Natural killer cell (primary cell): ENCODE results near the gene MAPK7. TPM values are rescaled to one million over a fixed set of nuclear protein-coding genes. Genes with fewer than 3 reads are reported as not detected.

Source experiments
- ATAC-seq, 3 donors: fragments of 150-1000 bp in 2 of 3; fragments of 200-7000 bp in 1 of 3; cut with Tn5 transposase; 1 replicate in 1 of 3; 2 replicates in 2 of 3; pipeline ENCODE4 v1.10.0; 2021; ENCODE audit warnings: mild to moderate bottlenecking in 2 of 3, moderate library complexity in 2 of 3
- DNase-seq, 2 donors: peaks; one replicate each; pipeline versions ENCODE4 v3.0.0 to v3.0.0-alpha.2; 2013 to 2021; ENCODE audit warnings: mixed read lengths in 1 of 2
- H3K27ac ChIP-seq: one replicate; pipeline ENCODE4 v1.5.1; 2013; ENCODE audit warnings: mild to moderate bottlenecking, low read length
- H3K27me3 ChIP-seq: one replicate; pipeline ENCODE4 v1.6.1; 2013; ENCODE audit warnings: low read length; ENCODE audit not compliant: control insufficient read depth, insufficient read depth
- H3K36me3 ChIP-seq: one replicate; pipeline ENCODE4 v1.6.1; 2013; ENCODE audit warnings: low read length; ENCODE audit not compliant: control insufficient read depth, insufficient read depth
- H3K4me1 ChIP-seq: one replicate; pipeline ENCODE4 v1.6.1; 2013; ENCODE audit warnings: low read length; ENCODE audit not compliant: control insufficient read depth, insufficient read depth
- H3K4me3 ChIP-seq: one replicate; pipeline ENCODE4 v1.5.1; 2013; ENCODE audit warnings: low read length
- H3K9me3 ChIP-seq: one replicate; pipeline ENCODE4 v1.6.1; 2013; ENCODE audit warnings: low read length; ENCODE audit not compliant: control insufficient read depth, insufficient read depth
- H3K27ac Mint-ChIP-seq, 2 donors: one replicate each; pipeline ENCODE4 v1.8.0; 2022; ENCODE audit warnings: mild to moderate bottlenecking in 2 of 2, mixed read lengths in 2 of 2, moderate library complexity in 1 of 2
- H3K27me3 Mint-ChIP-seq, 2 donors: one replicate each; pipeline ENCODE4 v1.8.0; 2022; ENCODE audit warnings: low read depth in 2 of 2, mixed read lengths in 2 of 2
- H3K36me3 Mint-ChIP-seq: one replicate; pipeline ENCODE4 v1.8.0; 2022; ENCODE audit warnings: mixed read lengths
- H3K4me1 Mint-ChIP-seq, 2 donors: one replicate each; pipeline ENCODE4 v1.8.0; 2022; ENCODE audit warnings: mixed read lengths in 2 of 2
- H3K4me3 Mint-ChIP-seq: one replicate; pipeline ENCODE4 v1.8.0; 2022; ENCODE audit warnings: mild to moderate bottlenecking, moderate library complexity, mixed read lengths
- H3K9me3 Mint-ChIP-seq, 2 donors: one replicate each; pipeline ENCODE4 v1.8.0; 2022; ENCODE audit warnings: mixed read lengths in 2 of 2
- WGBS: methylation state at CpG from one replicate; pipeline ENCODE4 v1.1.7; 2013; ENCODE audit warnings: missing lambda C conversion rate; ENCODE audit not compliant: insufficient coverage; 5-methylcytosine and 5-hydroxymethylcytosine counted together
- intact Hi-C: fragments of 100-400 bp; cut with micrococcal nuclease; formaldehyde crosslinking; loops from one replicate; pipeline ENCODE4 v1.14.2; 2022
- total RNA-seq, 4 donors: library from RNA; stranded (reverse); fragments of 120-200 nt in 1 of 4; gene quantifications; one replicate each; pipeline versions ENCODE4 v1.2.3 to v1.2.4, GENCODE V29; 2013 to 2022
- TF ChIP-seq, protein P1 (sequence below): fragments of 200-600 bp; IDR thresholded peaks from one replicate; pipeline ENCODE4 v1.8.0; 2022; ENCODE audit warnings: antibody characterized with exemption

Gene MAPK7
- total RNA-seq, 3 donors from 2014 or later (not counting 1 experiment from before 2014, with no cell fraction given) = 39.2 to 63.5 (median 54.1) TPM

DNA sequence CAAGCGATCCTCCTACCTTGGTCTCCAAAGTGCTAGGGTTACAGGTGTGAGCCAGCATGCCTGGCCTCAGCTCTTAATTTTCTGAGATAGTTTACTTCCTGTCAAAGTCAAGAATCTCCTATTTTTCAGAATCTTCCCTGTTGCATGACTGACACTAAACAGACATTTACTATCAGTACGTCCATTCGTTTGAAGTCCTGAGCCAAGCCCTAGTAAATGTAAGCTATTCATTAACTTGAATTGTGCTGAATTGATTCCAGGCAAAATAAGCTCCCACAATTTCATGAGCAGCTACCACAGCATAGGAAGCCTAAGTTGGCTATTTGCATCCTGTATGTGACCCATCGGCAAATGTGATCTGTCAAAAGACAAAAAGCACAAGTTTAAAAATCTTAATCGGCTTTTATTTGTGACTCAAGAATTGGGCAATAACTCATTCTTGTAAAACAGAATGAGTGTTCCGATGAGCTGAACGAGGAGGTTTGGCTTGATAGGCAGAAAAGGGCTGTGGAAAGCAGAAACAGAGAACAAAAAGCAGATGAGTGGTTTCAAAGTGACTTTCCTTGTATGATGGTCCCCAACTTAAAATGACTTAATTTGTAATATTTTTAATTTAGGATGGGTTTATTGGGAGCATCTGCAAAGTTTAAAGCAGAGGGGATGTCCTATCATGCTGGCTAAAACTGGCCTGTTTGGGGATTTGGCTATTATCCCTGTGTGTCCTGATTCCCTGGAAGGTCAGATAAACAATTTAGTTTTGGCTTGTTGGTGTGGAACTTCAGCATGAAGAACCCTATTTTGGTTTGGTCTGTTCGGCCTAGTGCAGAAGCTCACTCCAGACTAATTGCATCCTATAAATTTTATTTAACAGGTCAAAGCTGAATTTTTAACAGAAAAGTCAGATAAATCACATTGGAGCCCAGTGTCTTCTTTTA, 46.9 kb downstream of the MAPK7 start:
- no peak for DNase-seq
- no peak overlapping the region for H3K4me3 Mint-ChIP-seq
- no peaks in the 10 kb centered on the region for H3K9me3 Mint-ChIP-seq
- TF ChIP-seq, protein P1, sequence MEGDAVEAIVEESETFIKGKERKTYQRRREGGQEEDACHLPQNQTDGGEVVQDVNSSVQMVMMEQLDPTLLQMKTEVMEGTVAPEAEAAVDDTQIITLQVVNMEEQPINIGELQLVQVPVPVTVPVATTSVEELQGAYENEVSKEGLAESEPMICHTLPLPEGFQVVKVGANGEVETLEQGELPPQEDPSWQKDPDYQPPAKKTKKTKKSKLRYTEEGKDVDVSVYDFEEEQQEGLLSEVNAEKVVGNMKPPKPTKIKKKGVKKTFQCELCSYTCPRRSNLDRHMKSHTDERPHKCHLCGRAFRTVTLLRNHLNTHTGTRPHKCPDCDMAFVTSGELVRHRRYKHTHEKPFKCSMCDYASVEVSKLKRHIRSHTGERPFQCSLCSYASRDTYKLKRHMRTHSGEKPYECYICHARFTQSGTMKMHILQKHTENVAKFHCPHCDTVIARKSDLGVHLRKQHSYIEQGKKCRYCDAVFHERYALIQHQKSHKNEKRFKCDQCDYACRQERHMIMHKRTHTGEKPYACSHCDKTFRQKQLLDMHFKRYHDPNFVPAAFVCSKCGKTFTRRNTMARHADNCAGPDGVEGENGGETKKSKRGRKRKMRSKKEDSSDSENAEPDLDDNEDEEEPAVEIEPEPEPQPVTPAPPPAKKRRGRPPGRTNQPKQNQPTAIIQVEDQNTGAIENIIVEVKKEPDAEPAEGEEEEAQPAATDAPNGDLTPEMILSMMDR = no peak
- H3K27me3 Mint-ChIP-seq = peaks cover 0 to 3% of the 10 kb centered on the region in 2 donors
- 87% methylated on average over 8 of the region's 8 CpGs for WGBS
- Histone ChIP-seq H3K27me3 (no peaks in the 10 kb centered on the region), H3K36me3 (no peaks in the 10 kb centered on the region), H3K9me3 (no peaks in the 10 kb centered on the region), H3K4me1 (no peaks in the 10 kb centered on the region), H3K27ac (no peak overlapping the region), H3K4me3 (no peak overlapping the region)
- H3K27ac Mint-ChIP-seq = no peak overlapping the region
- no peaks in the 10 kb centered on the region for H3K36me3 Mint-ChIP-seq
- no peaks in the 10 kb centered on the region for H3K4me1 Mint-ChIP-seq
- intact Hi-C loops = no loop called here
- ATAC-seq = no peak

- no peak overlapping the region for H3K4me3 Mint-ChIP-seq
- H3K27me3 Mint-ChIP-seq = peaks cover 0 to 5% of the 10 kb centered on the region in 2 donors
- Histone ChIP-seq H3K36me3 (no peaks in the 10 kb centered on the region), H3K9me3 (no peaks in the 10 kb centered on the region), H3K4me1 (no peaks in the 10 kb centered on the region), H3K4me3 (no peak overlapping the region), H3K27ac (no peak overlapping the region), H3K27me3 (no peaks in the 10 kb centered on the region)
- intact Hi-C loops = no loop called here
- TF ChIP-seq, protein P1 = no peak
- no peaks in the 10 kb centered on the region for H3K36me3 Mint-ChIP-seq
- ATAC-seq = no peak
- WGBS = 91% methylated on average over 5 of the region's 5 CpGs
- DNase-seq = no peak
- no peak overlapping the region for H3K27ac Mint-ChIP-seq
- H3K4me1 Mint-ChIP-seq = no peaks in the 10 kb centered on the region
- H3K9me3 Mint-ChIP-seq = no peaks in the 10 kb centered on the region
Observed at GRCh38 chr17:19426631-19427030, 48.3 kb downstream of the MAPK7 start.

GRCh38 chr17:19431691-19432090, 53.4 kb downstream of the MAPK7 start:
- Mint-ChIP-seq H3K9me3 (no peaks in the 10 kb centered on the region), H3K27ac (no peak overlapping the region), H3K36me3 (no peaks in the 10 kb centered on the region), H3K27me3 (peaks cover 0 to 5% of the 10 kb centered on the region in 2 donors), H3K4me3 (no peak overlapping the region), H3K4me1 (no peaks in the 10 kb centered on the region)
- H3K9me3 ChIP-seq = no peaks in the 10 kb centered on the region
- WGBS = 91% methylated on average over 3 of the region's 3 CpGs
- TF ChIP-seq, protein P1 = no peak
- H3K4me3 ChIP-seq = no peak overlapping the region
- ATAC-seq = no peak
- H3K4me1 ChIP-seq = no peaks in the 10 kb centered on the region
- intact Hi-C loops = no loop called here
- peaks cover 2% of the 10 kb centered on the region for H3K27me3 ChIP-seq
- no peak for DNase-seq
- H3K27ac ChIP-seq = no peak overlapping the region
- no peaks in the 10 kb centered on the region for H3K36me3 ChIP-seq

Other genes with a start within 250 kb of the MAPK7 start
- gene EPN2, start 141.1 kb upstream of the MAPK7 start, total RNA-seq = 10 to 100 TPM in 1 of 3 donors, 1 to 10 TPM in 2; 2.0 to 13.8 (median 4.9) TPM
- 1 to 10 TPM; 3.1 to 7.5 (median 3.7) TPM for gene B9D1, start 15.8 kb upstream of the MAPK7 start, total RNA-seq
- gene MFAP4, start 8.7 kb downstream of the MAPK7 start, total RNA-seq = not detected
- gene RNF112, start 32.7 kb downstream of the MAPK7 start, total RNA-seq = 1 to 10 TPM; 1.0 to 5.1 (median 5.0) TPM
- gene SLC47A1, start 155.4 kb downstream of the MAPK7 start, total RNA-seq = 1 to 10 TPM in 1 of 3 donors, under 1 TPM in 2; 0.29 to 1.3 (median 0.45) TPM